Lower leg skin (tissue), 4 donors: ENCODE data around the gene LRBA. TPM values are rescaled to one million over a fixed set of nuclear protein-coding genes. Genes with fewer than 3 reads are reported as not detected.
"Not testable (repeated sequence)": the region's sequence is repeated elsewhere in the genome, so short reads cannot be mapped to it uniquely, and the experiment has no call there.

Source experiments
- DNase-seq, 2 donors: peaks; one replicate each; pipeline ENCODE4 v3.0.0-alpha.2; 2019; ENCODE audit warnings: low spot score in 2 of 2
- H3K4me3 ChIP-seq: fragments of 200-600 bp; sonication (generic); 2 replicates; pipeline ENCODE4 v1.5.1; 2017; ENCODE audit warnings: mild to moderate bottlenecking, low read depth; ENCODE audit not compliant: poor library complexity, severe bottlenecking
- POLR2A ChIP-seq, 2 donors: fragments of 450-650 bp; IDR thresholded peaks; one replicate each; pipeline ENCODE4 v1.6.1; 2016 to 2017; ENCODE audit warnings: antibody characterized with exemption in 2 of 2, mild to moderate bottlenecking in 1 of 2, moderate library complexity in 1 of 2
- WGBS, 2 donors: methylation state at CpG; one replicate each; pipeline ENCODE4 v1.1.5; 2018; 5-methylcytosine and 5-hydroxymethylcytosine counted together
- intact Hi-C: fragments of 100-400 bp; cut with DNase I; formaldehyde crosslinking; loops from one replicate; pipeline ENCODE4 v1.15.0; 2023; ENCODE audit warnings: low total_unique reads
- total RNA-seq, 4 donors: library from RNA; depleted of rRNA; stranded (reverse); fragments of >200 nt; gene quantifications; one replicate each; pipeline ENCODE4 v1.1.0, GENCODE V29; 2016
- TF ChIP-seq, protein P1 (sequence below), 3 donors: fragments of 450-650 bp; IDR thresholded peaks; one replicate each; pipeline ENCODE4 v1.5.1; 2016; ENCODE audit warnings: antibody characterized with exemption in 3 of 3, mild to moderate bottlenecking in 3 of 3, moderate library complexity in 2 of 3

LRBA gene
- total RNA-seq, 4 donors from 2014 or later = 71.9 to 86.8 (median 75.0) TPM

DNA sequence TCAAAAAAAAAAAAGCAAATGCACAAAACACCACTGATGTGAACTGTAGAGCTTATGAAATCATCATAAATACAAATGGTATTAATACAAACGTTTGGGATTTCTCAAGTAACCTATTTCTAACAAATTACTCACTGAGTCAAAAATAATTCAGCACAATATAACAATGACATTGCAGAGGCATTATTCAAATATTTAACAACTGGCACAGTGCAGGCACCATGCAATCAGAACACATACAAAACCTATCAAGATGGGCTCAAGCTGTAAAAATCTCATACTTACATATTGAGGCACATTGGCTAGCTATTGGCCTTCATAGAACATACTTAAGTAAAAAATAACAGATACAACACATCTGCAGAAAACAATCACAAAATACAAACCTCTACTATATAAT, 81.1 kb downstream of the LRBA start:
- intact Hi-C loops = no loop called here
- WGBS, 2 donors = 37 to 43% methylated on average over 1 of the region's 1 CpG
- TF ChIP-seq POLR2A (IDR thresholded peaks at IDR 0.05) = no peak
- TF ChIP-seq, protein P1, sequence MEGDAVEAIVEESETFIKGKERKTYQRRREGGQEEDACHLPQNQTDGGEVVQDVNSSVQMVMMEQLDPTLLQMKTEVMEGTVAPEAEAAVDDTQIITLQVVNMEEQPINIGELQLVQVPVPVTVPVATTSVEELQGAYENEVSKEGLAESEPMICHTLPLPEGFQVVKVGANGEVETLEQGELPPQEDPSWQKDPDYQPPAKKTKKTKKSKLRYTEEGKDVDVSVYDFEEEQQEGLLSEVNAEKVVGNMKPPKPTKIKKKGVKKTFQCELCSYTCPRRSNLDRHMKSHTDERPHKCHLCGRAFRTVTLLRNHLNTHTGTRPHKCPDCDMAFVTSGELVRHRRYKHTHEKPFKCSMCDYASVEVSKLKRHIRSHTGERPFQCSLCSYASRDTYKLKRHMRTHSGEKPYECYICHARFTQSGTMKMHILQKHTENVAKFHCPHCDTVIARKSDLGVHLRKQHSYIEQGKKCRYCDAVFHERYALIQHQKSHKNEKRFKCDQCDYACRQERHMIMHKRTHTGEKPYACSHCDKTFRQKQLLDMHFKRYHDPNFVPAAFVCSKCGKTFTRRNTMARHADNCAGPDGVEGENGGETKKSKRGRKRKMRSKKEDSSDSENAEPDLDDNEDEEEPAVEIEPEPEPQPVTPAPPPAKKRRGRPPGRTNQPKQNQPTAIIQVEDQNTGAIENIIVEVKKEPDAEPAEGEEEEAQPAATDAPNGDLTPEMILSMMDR (IDR thresholded peaks at IDR 0.05) = no peak

GRCh38 chr4:150931796-150932195, 83.3 kb downstream of the LRBA start:
- H3K4me3 ChIP-seq = no peak overlapping the region
- intact Hi-C loops = no loop called here
- no peak for DNase-seq
- WGBS, 2 donors = 96 to 98% methylated on average over 2 of the region's 2 CpGs
- no peak for TF ChIP-seq POLR2A (IDR thresholded peaks at IDR 0.05)
- TF ChIP-seq, protein P1 (IDR thresholded peaks at IDR 0.05) = no peak

More for the DNA sequence above, 81.1 kb downstream of the LRBA start:
- DNase-seq = no peak
- no peak overlapping the region for H3K4me3 ChIP-seq

GRCh38 chr4:150931005-150931404, 84.1 kb downstream of the LRBA start:
- DNase-seq = no peak
- TF ChIP-seq, protein P1 (IDR thresholded peaks at IDR 0.05) = no peak
- no peak for TF ChIP-seq POLR2A (IDR thresholded peaks at IDR 0.05)
- intact Hi-C loops = no loop called here
- WGBS, 2 donors = 95 to 98% methylated on average over 2 of the region's 2 CpGs
- no peak overlapping the region for H3K4me3 ChIP-seq

- DNase-seq = no peak
- intact Hi-C loops = no loop called here
- 95 to 100% methylated on average over 1 of the region's 1 CpG for WGBS, 2 donors
- no peak overlapping the region for H3K4me3 ChIP-seq
- no peak for TF ChIP-seq POLR2A (IDR thresholded peaks at IDR 0.05)
- TF ChIP-seq, protein P1 (IDR thresholded peaks at IDR 0.05) = no peak
Observed at GRCh38 chr4:150923945-150924344, 91.1 kb downstream of the LRBA start.

- H3K4me3 ChIP-seq, intact Hi-C loops, DNase-seq: not testable (repeated sequence)
- WGBS, 2 donors = 94 to 99% methylated on average over 9 of the region's 9 CpGs
Observed at GRCh38 chr4:150921486-150921885, 93.6 kb downstream of the LRBA start.

GRCh38 chr4:150918562-150918961, 96.5 kb downstream of the LRBA start:
- WGBS, 2 donors = 85 to 97% methylated on average over 3 of the region's 3 CpGs
- intact Hi-C loops, DNase-seq, H3K4me3 ChIP-seq: not testable (repeated sequence)

DNA sequence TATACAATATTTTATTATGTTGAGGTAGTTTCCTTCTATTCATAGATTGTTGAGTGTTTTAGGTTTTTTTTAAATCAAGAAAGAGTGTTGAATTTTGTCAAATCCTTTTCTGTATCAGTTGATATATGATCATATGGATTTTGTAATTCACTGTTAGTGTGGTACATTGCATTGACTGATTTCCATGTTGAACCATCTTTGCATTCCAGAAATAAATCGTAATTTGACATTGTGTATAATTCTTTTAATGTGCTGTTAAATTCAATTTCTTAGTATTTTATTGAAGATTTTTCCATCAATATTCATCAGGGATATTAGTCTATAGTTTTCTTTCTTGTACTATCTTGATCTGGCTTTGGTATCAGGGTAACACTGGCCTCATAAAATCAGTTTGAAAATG, 103.8 kb downstream of the LRBA start:
- TF ChIP-seq, protein P1 (IDR thresholded peaks at IDR 0.05) = no peak
- no peak for TF ChIP-seq POLR2A (IDR thresholded peaks at IDR 0.05)
- intact Hi-C loops = no loop called here
- 98 to 100% methylated on average over 1 of the region's 1 CpG for WGBS, 2 donors
- H3K4me3 ChIP-seq = no peak overlapping the region
- no peak for DNase-seq
